ENCODE measurements around the gene MEGF10. TPM values are rescaled to one million over a fixed set of nuclear protein-coding genes. Genes with fewer than 3 reads are reported as not detected.

MEGF10 gene
- polyA plus RNA-seq, 3 donors, result 0.75 to 0.88 (median 0.83) TPM

GRCh38 chr5:127399068-127399467, 108.5 kb downstream of the MEGF10 start:
- DNase-seq (ENCODE audit: extremely low read depth in 1 of 11, low read depth in 9 of 11, low spot score in 4 of 11), result no peak

GRCh38 chr5:127400539-127400938, 109.9 kb downstream of the MEGF10 start:
- DNase-seq (ENCODE audit: extremely low read depth in 1 of 11, low read depth in 9 of 11, low spot score in 4 of 11), result no peak

- no peak for DNase-seq (ENCODE audit: extremely low read depth in 1 of 11, low read depth in 9 of 11, low spot score in 4 of 11)
Measured at GRCh38 chr5:127400946-127401670, 110.5 kb downstream of the MEGF10 start.

GRCh38 chr5:127402361-127402760, 111.8 kb downstream of the MEGF10 start:
- DNase-seq (ENCODE audit: extremely low read depth in 1 of 11, low read depth in 9 of 11, low spot score in 4 of 11), result no peak

- no peak for DNase-seq (ENCODE audit: extremely low read depth in 1 of 11, low read depth in 9 of 11, low spot score in 4 of 11)
Measured at GRCh38 chr5:127404190-127404589, 113.6 kb downstream of the MEGF10 start.

GRCh38 chr5:127406326-127407121, 115.9 kb downstream of the MEGF10 start:
- no peak for DNase-seq (ENCODE audit: extremely low read depth in 1 of 11, low read depth in 9 of 11, low spot score in 4 of 11)

- DNase-seq (ENCODE audit: extremely low read depth in 1 of 11, low read depth in 9 of 11, low spot score in 4 of 11), result no peak
Measured at GRCh38 chr5:127409246-127409917, 118.8 kb downstream of the MEGF10 start.

GRCh38 chr5:127409921-127410675, 119.5 kb downstream of the MEGF10 start:
- DNase-seq (ENCODE audit: extremely low read depth in 1 of 11, low read depth in 9 of 11, low spot score in 4 of 11), result no peak

- no peak for DNase-seq (ENCODE audit: extremely low read depth in 1 of 11, low read depth in 9 of 11, low spot score in 4 of 11)
Measured at GRCh38 chr5:127410959-127411358, 120.4 kb downstream of the MEGF10 start.

- no peak for DNase-seq (ENCODE audit: extremely low read depth in 1 of 11, low read depth in 9 of 11, low spot score in 4 of 11)
Measured at GRCh38 chr5:127411381-127411780, 120.8 kb downstream of the MEGF10 start.

GRCh38 chr5:127412698-127413097, 122.1 kb downstream of the MEGF10 start:
- no peak for DNase-seq (ENCODE audit: extremely low read depth in 1 of 11, low read depth in 9 of 11, low spot score in 4 of 11)

GRCh38 chr5:127415034-127415433, 124.4 kb downstream of the MEGF10 start:
- no peak for DNase-seq (ENCODE audit: extremely low read depth in 1 of 11, low read depth in 9 of 11, low spot score in 4 of 11)

GRCh38 chr5:127416906-127417305, 126.3 kb downstream of the MEGF10 start:
- DNase-seq (ENCODE audit: extremely low read depth in 1 of 11, low read depth in 9 of 11, low spot score in 4 of 11), result no peak

- no peak for DNase-seq (ENCODE audit: extremely low read depth in 1 of 11, low read depth in 9 of 11, low spot score in 4 of 11)
Measured at GRCh38 chr5:127417528-127417927, 126.9 kb downstream of the MEGF10 start.

- DNase-seq (ENCODE audit: extremely low read depth in 1 of 11, low read depth in 9 of 11, low spot score in 4 of 11), result no peak
Measured at GRCh38 chr5:127418367-127418766, 127.8 kb downstream of the MEGF10 start.

GRCh38 chr5:127418974-127419682, 128.5 kb downstream of the MEGF10 start:
- DNase-seq (ENCODE audit: extremely low read depth in 1 of 11, low read depth in 9 of 11, low spot score in 4 of 11), result no peak

GRCh38 chr5:127419683-127420257, 129.2 kb downstream of the MEGF10 start:
- DNase-seq (ENCODE audit: extremely low read depth in 1 of 11, low read depth in 9 of 11, low spot score in 4 of 11), result no peak

GRCh38 chr5:127420758-127421157, 130.2 kb downstream of the MEGF10 start:
- no peak for DNase-seq (ENCODE audit: extremely low read depth in 1 of 11, low read depth in 9 of 11, low spot score in 4 of 11)

Measured in renal cortex interstitium (tissue), 11 donors.